ENCODE results near the gene CCDC85C. TPM values are rescaled to one million over a fixed set of nuclear protein-coding genes. Genes with fewer than 3 reads are reported as not detected.

Gene CCDC85C
- total and polyA plus RNA-seq, 2 of the 4 experiments (the other 2 are of a cell fraction), result 16.0 to 19.0 TPM

DNA sequence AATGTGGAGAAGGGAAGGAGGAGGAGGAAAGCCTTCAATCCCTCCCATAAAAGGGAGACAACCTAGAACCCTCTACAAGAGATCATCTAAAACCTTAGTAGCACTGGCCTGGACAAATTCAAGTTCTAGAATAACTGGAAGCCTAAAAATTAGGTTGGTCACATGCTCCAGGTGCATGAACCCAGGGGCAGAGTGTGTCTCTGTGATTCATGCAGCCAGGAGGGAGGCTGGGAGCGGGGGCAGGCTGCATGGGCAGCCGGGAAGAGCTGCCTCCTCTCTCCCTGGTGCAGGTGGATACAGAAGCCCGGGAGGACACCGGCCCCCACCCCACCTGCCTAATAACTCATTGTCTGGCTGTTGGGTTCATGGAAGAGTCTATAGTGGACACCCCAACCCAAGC, 38.6 kb downstream of the CCDC85C start:
- Histone ChIP-seq H3K4me2 (ENCODE audit: low read depth, low read length) (no peak overlapping the region), H2BK20ac (ENCODE audit: low read depth, low read length) (no peak overlapping the region), H2BK15ac (ENCODE audit: low read depth, low read length) (no peak overlapping the region), H3K27ac (ENCODE audit: insufficient read depth, low read length) (no peak overlapping the region), H3K4me3 (ENCODE audit: insufficient read depth, low read depth, low read length) (no peak overlapping the region), H4K5ac (ENCODE audit: low read depth, low read length) (no peak overlapping the region), H3K23ac (ENCODE audit: low read depth, low read length) (no peak overlapping the region), H3K4ac (ENCODE audit: low read depth, low read length) (no peak overlapping the region), H3K36me3 (ENCODE audit: control insufficient read depth, insufficient read depth, low read length) (no peaks in the 10 kb centered on the region), H3K9me3 (ENCODE audit: control insufficient read depth, insufficient read depth, low read length) (no peaks in the 10 kb centered on the region), H3K18ac (ENCODE audit: low read depth, low read length) (no peak overlapping the region), H4K91ac (ENCODE audit: insufficient read depth, low read depth, low read length) (no peak overlapping the region), H2AFZ (replicated peaks; ENCODE audit: low read length, poor library complexity) (no peak overlapping the region), H3K9ac (ENCODE audit: low read depth, low read length) (no peak overlapping the region), H4K8ac (ENCODE audit: low read depth in 2 of 2, low read length in 2 of 2) (no peak overlapping the region), H3K79me1 (ENCODE audit: low read depth in 1 of 2, low read length in 2 of 2) (peaks cover 40 to 95% of the 10 kb centered on the region in 2 experiments), H3K14ac (replicated peaks; ENCODE audit: low read depth, low read length) (no peak overlapping the region), H2BK120ac (ENCODE audit: low read depth, low read length) (no peak overlapping the region), H4K20me1 (ENCODE audit: insufficient read depth, low read length) (peaks cover 74% of the 10 kb centered on the region), H3K9me1 (ENCODE audit: insufficient read depth, low read length) (peaks cover 28% of the 10 kb centered on the region), H2AK9ac (replicated peaks; ENCODE audit: low read depth, low read length, poor library complexity) (no peak overlapping the region), H3K27me3 (ENCODE audit: control insufficient read depth, insufficient read depth, low read length) (no peaks in the 10 kb centered on the region), H2AK5ac (ENCODE audit: low read depth, low read length) (0 out of 2 replicates have a peak overlapping the region, but pooled peaks have one; percentile 76), H2BK5ac (ENCODE audit: low read depth, low read length, poor library complexity, severe bottlenecking) (no peak overlapping the region), H3K56ac (ENCODE audit: extremely low read depth, insufficient read depth, low read length) (no peak overlapping the region), H3K4me1 (ENCODE audit: control insufficient read depth, insufficient read depth, low read length) (peaks cover 46% of the 10 kb centered on the region)
- POLR2A ChIA-PET (ENCODE audit: unreplicated experiment), result no interaction called here
- in situ Hi-C loops (cut with MboI; ENCODE audit: low sequenced_read_pairs) (no loop called here), dilution Hi-C loops (cut with HindIII; ENCODE audit: low sequenced_read_pairs, unreplicated experiment) (no loop called here), intact Hi-C loops (cut with micrococcal nuclease) (loop anchor here (5.0 kb wide), 1 partner anchor 33 kb away; no protein-coding TSS in a partner anchor)
- no peak for DNase-seq
- CTCF ChIA-PET, result no interaction called here
- BruUV-seq (replicated peaks), result no TSS peak
- no peak for ATAC-seq (ENCODE audit: low read depth)
- no CpG with 5 or more reads among the region's 4 CpGs for WGBS, 2 experiments (ENCODE audit: extremely low coverage in 2 of 2, insufficient read length in 1 of 2)
- no peak for TF ChIP-seq CHD1 (IDR thresholded peaks at IDR 0.05; ENCODE audit: low read depth, low read length)
- TF ChIP-seq RFX5 (IDR thresholded peaks at IDR 0.05; ENCODE audit: low read depth, low read length), result no peak
- no peak for TF ChIP-seq NFE2L2 (IDR thresholded peaks at IDR 0.05; ENCODE audit: low read depth, low read length)
